NCI-H2029 (cell line): Measurements from ENCODE around the gene MRPS35.

Source experiments
- DNase-seq: peaks from one replicate; lab custom pipeline; 2025; lab: John Stamatoyannopoulos, UW

MRPS35 gene

GRCh38 chr12:27710592-27711316 lies at the start of gene MRPS35:
MRPS35 (plus strand) TSS chr12:27710832; CDS start chr12:27710844, 12 bp downstream.
- DNase-seq = peak; percentile 64

- no peak for DNase-seq
Measured at GRCh38 chr12:27665704-27666103, 44.9 kb upstream of the MRPS35 start.

GRCh38 chr12:27666510-27666909 lies 44.1 kb upstream of the MRPS35 start:
- DNase-seq = no peak

GRCh38 chr12:27667540-27667939 lies 43.1 kb upstream of the MRPS35 start:
- no peak for DNase-seq

GRCh38 chr12:27672051-27672450 lies 38.6 kb upstream of the MRPS35 start:
- no peak for DNase-seq

GRCh38 chr12:27672643-27673042 lies 38.0 kb upstream of the MRPS35 start:
- DNase-seq = no peak

GRCh38 chr12:27673101-27673718 lies 37.4 kb upstream of the MRPS35 start:
- DNase-seq = no peak

GRCh38 chr12:27674989-27675388 lies 35.6 kb upstream of the MRPS35 start:
- DNase-seq = no peak

- DNase-seq = no peak
Measured at GRCh38 chr12:27680619-27681018, 30.0 kb upstream of the MRPS35 start.

GRCh38 chr12:27682534-27682933 lies 28.1 kb upstream of the MRPS35 start:
- no peak for DNase-seq

GRCh38 chr12:27685274-27685673 lies 25.4 kb upstream of the MRPS35 start:
- DNase-seq = no peak

GRCh38 chr12:27686147-27686546 lies 24.5 kb upstream of the MRPS35 start:
- no peak for DNase-seq

GRCh38 chr12:27688671-27689070 lies 22.0 kb upstream of the MRPS35 start:
- DNase-seq = no peak

GRCh38 chr12:27689558-27690180 lies 21.0 kb upstream of the MRPS35 start:
- DNase-seq = no peak

GRCh38 chr12:27693403-27693802 lies 17.2 kb upstream of the MRPS35 start:
- no peak for DNase-seq

GRCh38 chr12:27695556-27696292 lies 14.9 kb upstream of the MRPS35 start:
- DNase-seq = no peak

- no peak for DNase-seq
Measured at GRCh38 chr12:27696293-27696652, 14.4 kb upstream of the MRPS35 start, which contains the start of gene REP15. REP15 (plus strand) TSS chr12:27696447; CDS start chr12:27696563, 116 bp downstream.

- DNase-seq = no peak
Measured at GRCh38 chr12:27696864-27697564, 13.6 kb upstream of the MRPS35 start.

- peak; percentile 43 for DNase-seq
Measured at GRCh38 chr12:27703720-27704452, 6.7 kb upstream of the MRPS35 start.

- no peak for DNase-seq
Measured at GRCh38 chr12:27705263-27705662, 5.4 kb upstream of the MRPS35 start.

- no peak for DNase-seq
Measured at GRCh38 chr12:27707216-27707615, 3.4 kb upstream of the MRPS35 start.
